Measurements from ENCODE around the gene CACNA1C.

GRCh38 chr12:2618291-2618995 is 565.7 kb downstream of the CACNA1C start:
- no peak for TF ChIP-seq POLR2AphosphoS5 (IDR thresholded peaks at IDR 0.05)
- no peak for TF ChIP-seq CTCF (IDR thresholded peaks at IDR 0.05)

Data from suprapubic skin (tissue), 3 donors.